HK-2 (cell line): ENCODE results near the gene ARMC8.

Source experiments
- DNase-seq: peaks from one replicate; pipeline ENCODE4 v3.0.0-alpha.2; 2018; ENCODE audit not compliant: unreplicated experiment

The ARMC8 gene

GRCh38 chr3:138199851-138200250 lies 12.8 kb downstream of the ARMC8 start:
- DNase-seq = no peak

GRCh38 chr3:138200424-138200823 lies 13.3 kb downstream of the ARMC8 start:
- DNase-seq = no peak

- no peak for DNase-seq
Observed at GRCh38 chr3:138202945-138203701, 16.0 kb downstream of the ARMC8 start.

- no peak for DNase-seq
Observed at GRCh38 chr3:138203938-138204337, 16.8 kb downstream of the ARMC8 start.

GRCh38 chr3:138205527-138205926 lies 18.4 kb downstream of the ARMC8 start:
- no peak for DNase-seq

GRCh38 chr3:138206196-138206595 lies 19.1 kb downstream of the ARMC8 start:
- DNase-seq = no peak

- DNase-seq = no peak
Observed at GRCh38 chr3:138210528-138210927, 23.4 kb downstream of the ARMC8 start.

GRCh38 chr3:138213398-138214085 lies 26.4 kb downstream of the ARMC8 start:
- no peak for DNase-seq

GRCh38 chr3:138219255-138219654 lies 32.2 kb downstream of the ARMC8 start:
- no peak for DNase-seq

- DNase-seq = no peak
Observed at GRCh38 chr3:138220242-138220641, 33.1 kb downstream of the ARMC8 start.

- no peak for DNase-seq
Observed at GRCh38 chr3:138220788-138221187, 33.7 kb downstream of the ARMC8 start.

GRCh38 chr3:138222131-138222941 lies 35.2 kb downstream of the ARMC8 start:
- no peak for DNase-seq

- DNase-seq = no peak
Observed at GRCh38 chr3:138222942-138223287, 35.8 kb downstream of the ARMC8 start.

GRCh38 chr3:138227650-138228049 lies 40.5 kb downstream of the ARMC8 start:
- no peak for DNase-seq

GRCh38 chr3:138230525-138230924 lies 43.4 kb downstream of the ARMC8 start:
- no peak for DNase-seq

- no peak for DNase-seq
Observed at GRCh38 chr3:138232705-138233364, 45.7 kb downstream of the ARMC8 start.

GRCh38 chr3:138234401-138235179 lies 47.5 kb downstream of the ARMC8 start:
- no peak for DNase-seq

GRCh38 chr3:138238711-138239110 lies 51.6 kb downstream of the ARMC8 start:
- DNase-seq = no peak

GRCh38 chr3:138241061-138241460 lies 54.0 kb downstream of the ARMC8 start:
- DNase-seq = no peak

GRCh38 chr3:138241676-138242075 lies 54.6 kb downstream of the ARMC8 start:
- no peak for DNase-seq

- no peak for DNase-seq
Observed at GRCh38 chr3:138242466-138242865, 55.4 kb downstream of the ARMC8 start.
